ENCODE measurements around the gene GPRIN3. TPM values are rescaled to one million over a fixed set of nuclear protein-coding genes. Genes with fewer than 3 reads are reported as not detected.

Gene GPRIN3
- total RNA-seq, 1 experiment from 2014 or later: 0.48 TPM

DNA sequence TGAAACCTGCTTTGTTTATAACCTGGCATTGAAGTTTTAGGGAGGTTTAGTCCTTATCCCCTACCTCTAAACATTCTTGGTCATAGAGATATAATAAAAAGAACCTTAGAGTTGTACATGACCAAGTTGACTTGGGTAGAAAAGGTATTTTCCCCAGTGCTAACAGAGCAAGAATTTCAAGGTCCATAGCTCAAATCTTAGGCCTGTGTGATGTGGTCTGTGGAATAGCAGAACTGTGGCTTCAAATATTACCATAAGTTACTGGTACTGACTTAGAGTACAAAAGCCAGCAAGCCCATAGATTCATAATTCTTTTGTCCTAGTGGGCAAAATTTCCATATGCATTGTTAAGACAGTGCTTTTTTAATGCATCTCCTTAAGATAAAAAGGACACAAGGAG, 91.2 kb downstream of the GPRIN3 start:
- no peak for DNase-seq
- no peak overlapping the region for H3K18ac ChIP-seq (ENCODE audit: insufficient read length, low read depth, low read length)
- H3K27ac ChIP-seq (ENCODE audit: insufficient read length, low read depth, low read length): no peak overlapping the region
- H3K4me1 Mint-ChIP-seq: peaks cover 9 to 11% of the 10 kb centered on the region in 2 experiments
- no peaks in the 10 kb centered on the region for H3K36me3 Mint-ChIP-seq (ENCODE audit: insufficient read depth in 1 of 3, low read depth in 3 of 3)
- TF ChIP-seq, protein P1, sequence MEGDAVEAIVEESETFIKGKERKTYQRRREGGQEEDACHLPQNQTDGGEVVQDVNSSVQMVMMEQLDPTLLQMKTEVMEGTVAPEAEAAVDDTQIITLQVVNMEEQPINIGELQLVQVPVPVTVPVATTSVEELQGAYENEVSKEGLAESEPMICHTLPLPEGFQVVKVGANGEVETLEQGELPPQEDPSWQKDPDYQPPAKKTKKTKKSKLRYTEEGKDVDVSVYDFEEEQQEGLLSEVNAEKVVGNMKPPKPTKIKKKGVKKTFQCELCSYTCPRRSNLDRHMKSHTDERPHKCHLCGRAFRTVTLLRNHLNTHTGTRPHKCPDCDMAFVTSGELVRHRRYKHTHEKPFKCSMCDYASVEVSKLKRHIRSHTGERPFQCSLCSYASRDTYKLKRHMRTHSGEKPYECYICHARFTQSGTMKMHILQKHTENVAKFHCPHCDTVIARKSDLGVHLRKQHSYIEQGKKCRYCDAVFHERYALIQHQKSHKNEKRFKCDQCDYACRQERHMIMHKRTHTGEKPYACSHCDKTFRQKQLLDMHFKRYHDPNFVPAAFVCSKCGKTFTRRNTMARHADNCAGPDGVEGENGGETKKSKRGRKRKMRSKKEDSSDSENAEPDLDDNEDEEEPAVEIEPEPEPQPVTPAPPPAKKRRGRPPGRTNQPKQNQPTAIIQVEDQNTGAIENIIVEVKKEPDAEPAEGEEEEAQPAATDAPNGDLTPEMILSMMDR (conservative IDR thresholded peaks at IDR 0.05): no peak
- H3K23ac ChIP-seq (ENCODE audit: insufficient read length, low read depth, low read length): no peak overlapping the region
- no peaks in the 10 kb centered on the region for H3K9me3 ChIP-seq (ENCODE audit: control insufficient read depth, low read depth, low read length)
- H3K27me3 ChIP-seq (ENCODE audit: insufficient read depth, low read length): no peaks in the 10 kb centered on the region
- no peak overlapping the region for H3T11ph ChIP-seq (ENCODE audit: low read length)
- H4K91ac ChIP-seq (ENCODE audit: insufficient read length, low read depth, low read length): no peak overlapping the region
- no peak overlapping the region for H2AFZ ChIP-seq (ENCODE audit: low read length)
- no peak overlapping the region for H3K56ac ChIP-seq (ENCODE audit: insufficient read length, low read depth, low read length)
- no peaks in the 10 kb centered on the region for H4K20me1 ChIP-seq (ENCODE audit: control insufficient read depth, insufficient read depth, insufficient read length)
- H3K79me2 ChIP-seq (ENCODE audit: insufficient read depth, low read length): no peaks in the 10 kb centered on the region
- H3K4ac ChIP-seq (ENCODE audit: low read depth, low read length): no peak overlapping the region
- no peak overlapping the region for H3K14ac ChIP-seq (ENCODE audit: insufficient read depth, low read length)
- no peak overlapping the region for H3K4me3 Mint-ChIP-seq
- no peaks in the 10 kb centered on the region for H3K79me1 ChIP-seq (ENCODE audit: insufficient read depth, low read depth, low read length, poor library complexity, severe bottlenecking)
- H3K4me2 ChIP-seq (ENCODE audit: insufficient read depth, insufficient read length, low read length): no peak overlapping the region
- H4K5ac ChIP-seq (ENCODE audit: insufficient read length, low read depth, low read length): no peak overlapping the region
- H3K23me2 ChIP-seq (ENCODE audit: insufficient read length, low read depth, low read length, poor library complexity, severe bottlenecking): no peaks in the 10 kb centered on the region
- H2BK20ac ChIP-seq (ENCODE audit: low read depth, low read length, poor library complexity, severe bottlenecking): no peak overlapping the region
- no peak overlapping the region for H2AK5ac ChIP-seq (ENCODE audit: insufficient read length, low read length)
- H3K27me3 Mint-ChIP-seq (ENCODE audit: low read depth): no peaks in the 10 kb centered on the region
- no peak overlapping the region for H2BK15ac ChIP-seq (ENCODE audit: low read depth, low read length)
- no peak overlapping the region for H2BK12ac ChIP-seq (ENCODE audit: insufficient read length, low read depth, low read length)
- H3K4me1 ChIP-seq (ENCODE audit: insufficient read depth, low read length): no peaks in the 10 kb centered on the region
- H3K27ac Mint-ChIP-seq: no peak overlapping the region
- no peak overlapping the region for H3K9ac ChIP-seq (ENCODE audit: extremely low read depth, insufficient read length, low read length)
- H4K8ac ChIP-seq (replicated peaks; ENCODE audit: insufficient read length, low read depth, low read length): no peak overlapping the region
- no peak overlapping the region for H2BK120ac ChIP-seq (ENCODE audit: low read depth, low read length, poor library complexity, severe bottlenecking)
- no peak overlapping the region for H2BK5ac ChIP-seq (ENCODE audit: insufficient read length, low read length)
- H3K9me3 Mint-ChIP-seq: no peaks in the 10 kb centered on the region

Data from H9 (cell line).